ENCODE results near the gene GNPTAB.

DNA sequence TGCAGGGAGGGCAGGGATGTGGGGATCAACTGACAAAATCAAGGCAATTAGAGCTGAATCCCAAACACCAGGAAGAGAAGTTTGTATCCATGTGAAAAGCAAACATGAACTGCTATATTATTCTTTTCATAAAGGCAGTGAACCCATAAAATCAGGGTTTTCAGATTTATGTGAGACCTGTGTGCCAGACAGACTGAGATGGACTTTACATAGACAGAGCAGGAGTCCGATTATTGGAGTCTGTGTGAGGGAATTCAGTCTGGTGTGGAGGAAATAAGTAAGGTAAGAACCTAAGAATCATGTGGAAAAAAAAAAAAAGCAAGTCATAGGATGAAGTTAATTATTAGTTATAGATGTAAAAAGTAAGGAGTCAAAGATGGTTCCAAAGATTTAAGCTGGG is 46.4 kb downstream of the GNPTAB start:
- TF ChIP-seq CTCF (conservative IDR thresholded peaks at IDR 0.05; ENCODE audit: low read length) (no peak), EZH2phosphoT487 (IDR thresholded peaks at IDR 0.05; ENCODE audit: borderline replicate concordance, low read depth, low read length) (no peak)
